Adrenal gland (tissue), 12 donors: Measurements from ENCODE around the gene DLG3. TPM values are rescaled to one million over a fixed set of nuclear protein-coding genes. Genes with fewer than 3 reads are reported as not detected.

Experiments used
- DNase-seq, 7 donors: peaks; one replicate each; pipeline ENCODE4 v3.0.0-alpha.2; 2019 to 2020
- H3K27ac ChIP-seq, 5 donors: fragments of 200-600 bp; sonication (generic) in 4 of 5; 1 replicate in 3 of 5; 2 replicates in 2 of 5; pipeline versions ENCODE4 v1.5.1 to v1.8.0; 2016 to 2020; ENCODE audit warnings: mild to moderate bottlenecking in 1 of 5
- H3K27me3 ChIP-seq: fragments of 200-600 bp; 2 replicates; pipeline ENCODE4 v1.8.0; 2021
- H3K36me3 ChIP-seq, 2 donors: fragments of 200-600 bp; replicated peaks in 1 of 2; 1 replicate in 1 of 2; 2 replicates in 1 of 2; pipeline versions ENCODE4 v1.5.1 to v1.8.0; 2018 to 2022
- H3K4me1 ChIP-seq, 2 donors: fragments of 200-600 bp; replicated peaks in 1 of 2; 1 replicate in 1 of 2; 2 replicates in 1 of 2; pipeline versions ENCODE4 v1.5.1 to v1.8.0; 2018 to 2021
- H3K4me3 ChIP-seq, 4 donors: fragments of 200-600 bp; sonication (generic) in 3 of 4; one replicate each; pipeline ENCODE4 v1.5.1; 2016 to 2018
- H3K9me3 ChIP-seq, 3 donors: fragments of 200-600 bp; sonication (generic) in 1 of 3; replicated peaks in 1 of 3; 1 replicate in 2 of 3; 2 replicates in 1 of 3; pipeline versions ENCODE4 v1.5.1 to v1.8.0; 2016 to 2021
- POLR2A ChIP-seq, 2 donors: fragments of 450-650 bp; IDR thresholded peaks; one replicate each; pipeline ENCODE4 v1.6.1; 2017; ENCODE audit warnings: antibody characterized with exemption in 2 of 2, mild to moderate bottlenecking in 2 of 2, moderate library complexity in 1 of 2
- WGBS, 4 donors: extraction: QIAGEN DNeasy Blood & Tissue Kit in 2 of 4; methylation state at CpG; one replicate each; pipeline versions ENCODE4 v1.1.5 to v1.1.7; 2013 to 2017; 5-methylcytosine and 5-hydroxymethylcytosine counted together
- intact Hi-C, 2 donors: fragments of 100-400 bp; cut with DNase I; formaldehyde crosslinking; loops; one replicate each; pipeline versions ENCODE4 v1.14.1 to v1.15.0; 2022 to 2023
- polyA plus RNA-seq, 3 donors: library from polyadenylated mRNA; stranded (reverse); fragments of 200-250 nt in 2 of 3; fragments of 350-450 nt in 1 of 3; fragmentation: Illumina TruSeq in 1 of 3; extraction: RNeasy Lipid Tissue Mini Kit (QIAGEN cat#74804) in 1 of 3; gene quantifications; one replicate each; pipeline ENCODE4 v1.2.3, GENCODE V29; 2013 to 2014
- total RNA-seq, 9 donors: library from RNA; depleted of rRNA in 4 of 9; stranded (reverse); fragments of >200 nt in 4 of 9; fragments of 120-200 nt in 1 of 9; fragmentation: NEBNext Ultra II Directional in 1 of 9; extraction: Animal tissue kit (Norgen Biotek cat#: 25700) in 1 of 9; gene quantifications; one replicate each; pipeline versions ENCODE4 v1.1.0 to v1.2.4, GENCODE V29; 2013 to 2023
- TF ChIP-seq, protein P1 (sequence below), 6 experiments: fragments of 450-650 bp in 4 of 6; fragments of 200-600 bp in 2 of 6; sonication (generic) in 1 of 6; IDR thresholded peaks; 1 replicate in 5 of 6; 2 replicates in 1 of 6; pipeline versions ENCODE4 v1.5.1 to v1.8.0; 2016 to 2021; ENCODE audit warnings: antibody characterized with exemption in 6 of 6, mild to moderate bottlenecking in 2 of 6, moderate library complexity in 1 of 6
- donor health status: healthy with polysubstance abuse.
- donor health status: Bipolar disorder and iron deficiency.
- donor health status: DM: yes; HTN: yes; CAD: no.
- donor health status: DM: no; HTN: no; CAD: no.
- donor health status: DM: no; HTN: no; CAD: no.
- donor health status: DM: yes; HTN: yes; CAD: no.

The DLG3 gene
- total and polyA plus RNA-seq, 12 donors, result 5.5 to 33.7 (median 8.5) TPM

GRCh38 chrX:70434352-70434866 lies 10.2 kb upstream of the DLG3 start:
- TF ChIP-seq, protein P1, sequence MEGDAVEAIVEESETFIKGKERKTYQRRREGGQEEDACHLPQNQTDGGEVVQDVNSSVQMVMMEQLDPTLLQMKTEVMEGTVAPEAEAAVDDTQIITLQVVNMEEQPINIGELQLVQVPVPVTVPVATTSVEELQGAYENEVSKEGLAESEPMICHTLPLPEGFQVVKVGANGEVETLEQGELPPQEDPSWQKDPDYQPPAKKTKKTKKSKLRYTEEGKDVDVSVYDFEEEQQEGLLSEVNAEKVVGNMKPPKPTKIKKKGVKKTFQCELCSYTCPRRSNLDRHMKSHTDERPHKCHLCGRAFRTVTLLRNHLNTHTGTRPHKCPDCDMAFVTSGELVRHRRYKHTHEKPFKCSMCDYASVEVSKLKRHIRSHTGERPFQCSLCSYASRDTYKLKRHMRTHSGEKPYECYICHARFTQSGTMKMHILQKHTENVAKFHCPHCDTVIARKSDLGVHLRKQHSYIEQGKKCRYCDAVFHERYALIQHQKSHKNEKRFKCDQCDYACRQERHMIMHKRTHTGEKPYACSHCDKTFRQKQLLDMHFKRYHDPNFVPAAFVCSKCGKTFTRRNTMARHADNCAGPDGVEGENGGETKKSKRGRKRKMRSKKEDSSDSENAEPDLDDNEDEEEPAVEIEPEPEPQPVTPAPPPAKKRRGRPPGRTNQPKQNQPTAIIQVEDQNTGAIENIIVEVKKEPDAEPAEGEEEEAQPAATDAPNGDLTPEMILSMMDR (IDR thresholded peaks at IDR 0.05), result no peak
- no peak for TF ChIP-seq POLR2A (IDR thresholded peaks at IDR 0.05)
- Histone ChIP-seq H3K27ac (peak overlapping the region in 3 of 5 donors; percentile 51 to 69 (median 56)), H3K36me3 (no peaks in the 10 kb centered on the region), H3K4me1 (peaks cover 0 to 7% of the 10 kb centered on the region in 2 donors), H3K9me3 (no peaks in the 10 kb centered on the region), H3K27me3 (peaks cover 4% of the 10 kb centered on the region), H3K4me3 (peak overlapping the region in 3 of 4 donors; percentile 11 to 51 (median 26))
- DNase-seq, result peak; percentile 82 to 92 (median 88)
- WGBS, 4 donors, result 0 to 50% (median 22%) methylated on average over 2 to 45 of the region's 45 CpGs
- intact Hi-C loops, result no loop called here

DNA sequence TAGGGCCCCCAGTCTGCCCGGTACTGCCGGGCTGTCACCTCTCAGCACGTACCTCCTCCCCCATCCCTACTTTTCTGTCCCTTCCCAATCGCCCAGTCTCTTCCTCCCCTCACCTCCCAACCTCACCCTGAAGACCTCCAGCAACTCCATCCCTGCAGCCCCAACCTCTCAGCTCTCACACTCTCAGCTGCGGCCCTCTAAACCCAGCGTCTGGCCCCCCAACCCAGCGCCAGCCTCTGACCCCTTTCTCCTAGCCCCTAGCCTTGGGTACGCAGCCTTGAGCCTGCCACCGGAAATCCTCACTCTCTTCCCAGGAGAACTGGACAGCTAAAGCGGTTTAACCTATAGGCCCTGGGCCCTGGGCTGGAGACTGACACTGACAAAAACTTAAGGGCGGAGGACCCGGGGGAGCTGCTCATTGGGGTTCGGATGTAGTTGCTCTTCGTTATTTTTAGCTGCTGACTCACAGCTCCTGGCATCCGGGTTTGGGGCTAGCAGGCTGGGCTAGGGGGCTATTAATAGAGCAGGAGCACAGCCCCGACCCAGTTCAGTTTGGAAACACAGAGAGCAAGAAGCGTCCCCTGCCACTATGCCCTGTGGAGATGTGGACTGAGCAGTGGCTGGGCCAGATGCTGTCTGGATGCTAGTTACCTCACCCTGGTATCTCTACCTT lies 9.6 kb upstream of the DLG3 start:
- H3K27me3 ChIP-seq, result peaks cover 4% of the 10 kb centered on the region
- TF ChIP-seq, protein P1 (IDR thresholded peaks at IDR 0.05), result no peak
- TF ChIP-seq POLR2A (IDR thresholded peaks at IDR 0.05), result no peak
- intact Hi-C loops, result no loop called here
- peak in 6 of 7 donors; percentile 7 to 59 (median 36) for DNase-seq
- no peaks in the 10 kb centered on the region for H3K9me3 ChIP-seq
- peak overlapping the region in 2 of 4 donors; percentile 26 to 51 for H3K4me3 ChIP-seq
- 6 to 38% (median 22%) methylated on average over 8 to 17 of the region's 17 CpGs for WGBS, 4 donors
- peak overlapping the region in 1 of 5 donors; percentile 45 for H3K27ac ChIP-seq
- H3K4me1 ChIP-seq, result peaks cover 0 to 7% of the 10 kb centered on the region in 2 donors
- no peaks in the 10 kb centered on the region for H3K36me3 ChIP-seq

GRCh38 chrX:70436343-70436742 lies 8.3 kb upstream of the DLG3 start:
- 44 to 62% (median 49%) methylated on average over 13 to 16 of the region's 16 CpGs for WGBS, 4 donors
- intact Hi-C loops, result no loop called here
- no peak overlapping the region for H3K4me3 ChIP-seq
- TF ChIP-seq, protein P1 (IDR thresholded peaks at IDR 0.05), result no peak
- no peak for TF ChIP-seq POLR2A (IDR thresholded peaks at IDR 0.05)
- H3K27ac ChIP-seq, result no peak overlapping the region
- DNase-seq, result no peak
- peaks cover 7% of the 10 kb centered on the region for H3K27me3 ChIP-seq
- H3K36me3 ChIP-seq, result no peaks in the 10 kb centered on the region
- no peaks in the 10 kb centered on the region for H3K9me3 ChIP-seq
- H3K4me1 ChIP-seq, result peaks cover 0 to 7% of the 10 kb centered on the region in 2 donors

- H3K4me1 ChIP-seq, result peaks cover 0 to 7% of the 10 kb centered on the region in 2 donors
- 38 to 63% (median 48%) methylated on average over 2 of the region's 2 CpGs for whole genome bisulfite sequencing, 4 donors
- H3K36me3 ChIP-seq, result no peaks in the 10 kb centered on the region
- DNase-seq, result no peak
- no peaks in the 10 kb centered on the region for H3K9me3 ChIP-seq
- no peak overlapping the region for H3K4me3 ChIP-seq
- no peak for TF ChIP-seq POLR2A (IDR thresholded peaks at IDR 0.05)
- TF ChIP-seq, protein P1 (IDR thresholded peaks at IDR 0.05), result no peak
- peaks cover 11% of the 10 kb centered on the region for H3K27me3 ChIP-seq
- H3K27ac ChIP-seq, result no peak overlapping the region
- intact Hi-C loops, result no loop called here
These were observed 7.6 kb upstream of the DLG3 start for GRCh38 chrX:70437011-70437410.
